K562 (cell line): ENCODE results near the gene FUT8.

Experiments
- GATA2 ChIP-seq: sonication (generic); formaldehyde crosslinking; IDR thresholded peaks from 2 replicates; pipeline ENCODE4 v1.4.0; 2020; ENCODE audit warnings: mild to moderate bottlenecking, missing genetic modification reagents
- MXI1 ChIP-seq: IDR thresholded peaks from 2 replicates; pipeline ENCODE4 v1.6.1; 2011; ENCODE audit warnings: low read depth, mild to moderate bottlenecking, improper control_type of control experiment, low read length
- POLR2B ChIP-seq: fragments of 450-650 bp; IDR thresholded peaks from 2 replicates; pipeline ENCODE4 v1.6.1; 2018; ENCODE audit warnings: low read depth; ENCODE audit not compliant: partially characterized antibody
- SMAD4 ChIP-seq: fragments of 250-450 bp; sonication (Bioruptor Pico); conservative IDR thresholded peaks from 2 replicates; pipeline ENCODE4 v1.8.0; 2021; ENCODE audit warnings: inconsistent platforms, mild to moderate bottlenecking, moderate library complexity
- TF ChIP-seq, protein P1 (sequence below): fragments of 250-450 bp; sonication (Bioruptor Pico); IDR thresholded peaks from 2 replicates; pipeline ENCODE4 v1.5.0; 2020; ENCODE audit warnings: mild to moderate bottlenecking

DNA sequence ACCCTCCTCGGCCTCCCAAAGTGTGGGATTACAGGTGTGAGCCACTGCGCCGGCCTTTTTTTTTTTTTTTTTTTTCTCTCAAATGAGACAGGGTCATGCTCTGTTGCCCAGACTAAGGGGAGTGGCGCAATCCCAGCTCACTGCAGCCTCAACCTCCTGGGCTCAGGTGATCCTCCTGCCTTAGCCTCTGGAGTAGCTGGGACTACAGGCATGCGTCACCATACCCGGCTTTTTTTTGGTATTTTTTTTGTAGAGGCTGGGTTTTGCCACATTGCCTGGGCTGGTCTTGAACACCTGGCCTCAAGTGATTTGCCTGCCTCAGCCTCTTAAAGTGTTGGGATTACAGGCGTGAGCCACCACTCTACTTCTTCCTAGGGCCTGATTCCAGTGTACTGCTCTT is 18.7 kb downstream of the FUT8 start:
- TF ChIP-seq, protein P1, sequence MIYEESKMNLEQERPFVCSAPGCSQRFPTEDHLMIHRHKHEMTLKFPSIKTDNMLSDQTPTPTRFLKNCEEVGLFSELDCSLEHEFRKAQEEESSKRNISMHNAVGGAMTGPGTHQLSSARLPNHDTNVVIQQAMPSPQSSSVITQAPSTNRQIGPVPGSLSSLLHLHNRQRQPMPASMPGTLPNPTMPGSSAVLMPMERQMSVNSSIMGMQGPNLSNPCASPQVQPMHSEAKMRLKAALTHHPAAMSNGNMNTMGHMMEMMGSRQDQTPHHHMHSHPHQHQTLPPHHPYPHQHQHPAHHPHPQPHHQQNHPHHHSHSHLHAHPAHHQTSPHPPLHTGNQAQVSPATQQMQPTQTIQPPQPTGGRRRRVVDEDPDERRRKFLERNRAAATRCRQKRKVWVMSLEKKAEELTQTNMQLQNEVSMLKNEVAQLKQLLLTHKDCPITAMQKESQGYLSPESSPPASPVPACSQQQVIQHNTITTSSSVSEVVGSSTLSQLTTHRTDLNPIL (CRISPR knock-in tag) = no peak
- TF ChIP-seq POLR2B (no peak), MXI1 (no peak), SMAD4 (no peak), GATA2 (no peak)
